ENCODE measurements around the gene FUBP3.

Gene FUBP3

GRCh38 chr9:130662099-130662969 is 83.0 kb downstream of the FUBP3 start:
- no peak for DNase-seq (ENCODE audit: low spot score)

- no peak for DNase-seq (ENCODE audit: low spot score)
These were observed 83.5 kb downstream of the FUBP3 start for GRCh38 chr9:130662970-130663257.

- no peak for DNase-seq (ENCODE audit: low spot score)
These were observed 84.0 kb downstream of the FUBP3 start for GRCh38 chr9:130663258-130663976.

GRCh38 chr9:130663977-130664250 is 84.5 kb downstream of the FUBP3 start:
- no peak for DNase-seq (ENCODE audit: low spot score)

GRCh38 chr9:130664251-130665028 is 85.1 kb downstream of the FUBP3 start, which contains the start of gene PRDM12:
PRDM12 (plus strand) TSS chr9:130664594; CDS start chr9:130664654, 60 bp downstream.
- no peak for DNase-seq (ENCODE audit: low spot score)

GRCh38 chr9:130665029-130665430 is 85.7 kb downstream of the FUBP3 start:
- DNase-seq (ENCODE audit: low spot score) = no peak

GRCh38 chr9:130665431-130666392 is 86.3 kb downstream of the FUBP3 start:
- no peak for DNase-seq (ENCODE audit: low spot score)

GRCh38 chr9:130666393-130667119 is 87.2 kb downstream of the FUBP3 start:
- no peak for DNase-seq (ENCODE audit: low spot score)

GRCh38 chr9:130667120-130667435 is 87.7 kb downstream of the FUBP3 start:
- DNase-seq (ENCODE audit: low spot score) = no peak

- DNase-seq (ENCODE audit: low spot score) = no peak
These were observed 88.8 kb downstream of the FUBP3 start for GRCh38 chr9:130668196-130668595.

GRCh38 chr9:130668659-130669058 is 89.3 kb downstream of the FUBP3 start:
- DNase-seq (ENCODE audit: low spot score) = no peak

- no peak for DNase-seq (ENCODE audit: low spot score)
These were observed 90.6 kb downstream of the FUBP3 start for GRCh38 chr9:130669965-130670364.

- no peak for DNase-seq (ENCODE audit: low spot score)
These were observed 91.3 kb downstream of the FUBP3 start for GRCh38 chr9:130670644-130671043.

- DNase-seq (ENCODE audit: low spot score) = no peak
These were observed 93.1 kb downstream of the FUBP3 start for GRCh38 chr9:130672466-130672865.

GRCh38 chr9:130672933-130673615 is 93.7 kb downstream of the FUBP3 start:
- no peak for DNase-seq (ENCODE audit: low spot score)

- DNase-seq (ENCODE audit: low spot score) = no peak
These were observed 96.0 kb downstream of the FUBP3 start for GRCh38 chr9:130675396-130675795.

- DNase-seq (ENCODE audit: low spot score) = no peak
These were observed 97.9 kb downstream of the FUBP3 start for GRCh38 chr9:130677252-130677651.

- peak; percentile 64 for DNase-seq (ENCODE audit: low spot score)
These were observed 101.7 kb downstream of the FUBP3 start for GRCh38 chr9:130680836-130681768.

GRCh38 chr9:130681769-130682420 is 102.5 kb downstream of the FUBP3 start:
- no peak for DNase-seq (ENCODE audit: low spot score)
